Measurements from ENCODE around the gene STXBP5. TPM values are rescaled to one million over a fixed set of nuclear protein-coding genes. Genes with fewer than 3 reads are reported as not detected.

STXBP5 gene
- polyA plus RNA-seq, 1 of the 3 experiments (the other 2 are of a cell fraction), result 9.9 TPM

DNA sequence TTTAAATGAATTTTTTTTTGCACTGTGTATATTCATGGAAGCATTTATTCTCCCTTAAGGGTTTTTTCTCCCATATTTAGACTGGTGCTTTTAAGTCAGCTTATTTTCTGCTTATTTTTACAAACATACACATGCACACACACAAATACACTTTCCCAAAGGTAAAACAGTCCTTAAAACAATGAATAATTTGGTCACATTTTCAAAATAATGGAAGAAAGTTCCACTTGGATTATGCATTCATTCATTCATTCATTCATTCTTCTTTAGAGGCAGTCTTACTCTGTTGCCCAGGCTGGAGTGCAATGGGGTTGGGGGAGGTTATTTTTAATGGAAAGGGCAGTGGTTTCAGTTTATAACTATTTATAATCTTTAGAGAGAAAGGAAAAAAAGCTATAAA is 69.8 kb downstream of the STXBP5 start (continued):
- TF ChIP-seq, protein P1, sequence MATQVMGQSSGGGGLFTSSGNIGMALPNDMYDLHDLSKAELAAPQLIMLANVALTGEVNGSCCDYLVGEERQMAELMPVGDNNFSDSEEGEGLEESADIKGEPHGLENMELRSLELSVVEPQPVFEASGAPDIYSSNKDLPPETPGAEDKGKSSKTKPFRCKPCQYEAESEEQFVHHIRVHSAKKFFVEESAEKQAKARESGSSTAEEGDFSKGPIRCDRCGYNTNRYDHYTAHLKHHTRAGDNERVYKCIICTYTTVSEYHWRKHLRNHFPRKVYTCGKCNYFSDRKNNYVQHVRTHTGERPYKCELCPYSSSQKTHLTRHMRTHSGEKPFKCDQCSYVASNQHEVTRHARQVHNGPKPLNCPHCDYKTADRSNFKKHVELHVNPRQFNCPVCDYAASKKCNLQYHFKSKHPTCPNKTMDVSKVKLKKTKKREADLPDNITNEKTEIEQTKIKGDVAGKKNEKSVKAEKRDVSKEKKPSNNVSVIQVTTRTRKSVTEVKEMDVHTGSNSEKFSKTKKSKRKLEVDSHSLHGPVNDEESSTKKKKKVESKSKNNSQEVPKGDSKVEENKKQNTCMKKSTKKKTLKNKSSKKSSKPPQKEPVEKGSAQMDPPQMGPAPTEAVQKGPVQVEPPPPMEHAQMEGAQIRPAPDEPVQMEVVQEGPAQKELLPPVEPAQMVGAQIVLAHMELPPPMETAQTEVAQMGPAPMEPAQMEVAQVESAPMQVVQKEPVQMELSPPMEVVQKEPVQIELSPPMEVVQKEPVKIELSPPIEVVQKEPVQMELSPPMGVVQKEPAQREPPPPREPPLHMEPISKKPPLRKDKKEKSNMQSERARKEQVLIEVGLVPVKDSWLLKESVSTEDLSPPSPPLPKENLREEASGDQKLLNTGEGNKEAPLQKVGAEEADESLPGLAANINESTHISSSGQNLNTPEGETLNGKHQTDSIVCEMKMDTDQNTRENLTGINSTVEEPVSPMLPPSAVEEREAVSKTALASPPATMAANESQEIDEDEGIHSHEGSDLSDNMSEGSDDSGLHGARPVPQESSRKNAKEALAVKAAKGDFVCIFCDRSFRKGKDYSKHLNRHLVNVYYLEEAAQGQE (IDR thresholded peaks at IDR 0.05; ENCODE audit: low read depth, low read length), result no peak
- TF ChIP-seq MXI1 (IDR thresholded peaks at IDR 0.05; ENCODE audit: low read depth, low read length) (no peak), FOXJ3 (CRISPR knock-in tag; IDR thresholded peaks at IDR 0.05) (no peak), ELF1 (IDR thresholded peaks at IDR 0.05) (no peak), NFIC (IDR thresholded peaks at IDR 0.05; ENCODE audit: borderline replicate concordance) (no peak), SIN3A (IDR thresholded peaks at IDR 0.05; ENCODE audit: borderline replicate concordance, low read depth, low read length) (no peak)

DNA sequence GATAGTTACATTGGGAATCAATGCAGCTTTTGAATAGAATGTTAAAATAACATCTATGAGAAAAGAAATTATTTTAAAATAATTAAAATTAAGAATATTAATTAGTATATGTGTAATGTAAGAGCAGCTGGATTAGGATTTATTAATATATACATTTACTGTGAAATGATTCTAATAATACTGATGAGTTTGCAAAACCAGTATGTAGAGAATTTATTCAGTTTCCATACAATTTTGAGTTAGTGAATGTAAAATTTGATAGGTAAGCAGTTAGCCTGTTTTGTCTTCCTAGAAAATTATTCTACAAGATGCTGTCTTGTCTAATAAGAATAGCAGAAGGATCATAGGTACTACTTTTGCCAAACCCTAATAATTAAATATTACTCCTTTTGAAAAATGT is 70.6 kb downstream of the STXBP5 start:
- no peaks in the 10 kb centered on the region for H3K9me3 ChIP-seq
- H4K20me1 ChIP-seq (ENCODE audit: insufficient read depth), result no peaks in the 10 kb centered on the region
- no peak for DNase-seq
- peaks cover 11% of the 10 kb centered on the region for H3F3A ChIP-seq (replicated peaks; ENCODE audit: insufficient read depth)
- H2AFZ ChIP-seq (ENCODE audit: low read depth), result no peak overlapping the region
- H3K36me3 ChIP-seq (replicated peaks in 1 of 2; ENCODE audit: control insufficient read depth in 1 of 2, insufficient read depth in 2 of 2, low read length in 1 of 2), result peaks cover 40 to 69% of the 10 kb centered on the region in 2 experiments
- ChIA-PET POLR2A (no interaction called here), CTCF (interaction anchor here (1.0 kb wide), 1 partner anchor 35 kb away, joined by 3 read pairs; no protein-coding TSS in a partner anchor)
- H3K27ac ChIP-seq (ENCODE audit: low read depth in 2 of 2, low read length in 1 of 2), result no peak overlapping the region
- no peaks in the 10 kb centered on the region for H3K9me2 ChIP-seq
- TF ChIP-seq ELF1 (IDR thresholded peaks at IDR 0.05) (no peak), YY1 (IDR thresholded peaks at IDR 0.05; ENCODE audit: low read depth) (no peak), USF2 (IDR thresholded peaks at IDR 0.05; ENCODE audit: borderline replicate concordance, low read depth, low read length) (no peak), TCF12 (IDR thresholded peaks at IDR 0.05) (no peak), NRF1 (IDR thresholded peaks at IDR 0.05; ENCODE audit: low read depth, low read length) (no peak), RXRA (IDR thresholded peaks at IDR 0.05; ENCODE audit: borderline replicate concordance, low read depth) (no peak), MAX (IDR thresholded peaks at IDR 0.05; ENCODE audit: low read depth) (no peak), EP300 (IDR thresholded peaks at IDR 0.05; ENCODE audit: borderline replicate concordance in 1 of 2, low read depth in 1 of 2, low read length in 1 of 2) (no peak), USF1 (IDR thresholded peaks at IDR 0.05; ENCODE audit: borderline replicate concordance, low read depth) (no peak), JUND (IDR thresholded peaks at IDR 0.05) (no peak), RCOR1 (IDR thresholded peaks at IDR 0.05; ENCODE audit: low read length) (no peak), SMC3 (IDR thresholded peaks at IDR 0.05; ENCODE audit: low read depth, low read length) (no peak), ZBTB33 (IDR thresholded peaks at IDR 0.05; ENCODE audit: borderline replicate concordance, low read depth) (no peak), POLR2AphosphoS5 (IDR thresholded peaks at IDR 0.05; ENCODE audit: low read depth, low read length) (no peak), SIN3A (IDR thresholded peaks at IDR 0.05; ENCODE audit: borderline replicate concordance, low read depth, low read length) (no peak)
- H3K4me3 ChIP-seq (ENCODE audit: low read depth in 2 of 2, low read length in 1 of 2), result no peak overlapping the region
- peaks cover 8% of the 10 kb centered on the region; the same call in 1 of the 2 replicates for H3K79me2 ChIP-seq (ENCODE audit: insufficient read depth)
- H3K4me1 ChIP-seq (ENCODE audit: control insufficient read depth in 1 of 2, insufficient read depth in 2 of 2, low read depth in 1 of 2, low read length in 1 of 2), result no peaks in the 10 kb centered on the region
- H3K9ac ChIP-seq, result no peak overlapping the region
- no peak overlapping the region for H3K4me2 ChIP-seq
- H3K27me3 ChIP-seq (ENCODE audit: insufficient read depth), result no peaks in the 10 kb centered on the region

Measured in SK-N-SH (cell line).